ENCODE data around the gene PDSS1. TPM values are rescaled to one million over a fixed set of nuclear protein-coding genes. Genes with fewer than 3 reads are reported as not detected.

The PDSS1 gene
- total RNA-seq, 2 experiments from 2014 or later: 16.1 to 20.7 TPM

DNA sequence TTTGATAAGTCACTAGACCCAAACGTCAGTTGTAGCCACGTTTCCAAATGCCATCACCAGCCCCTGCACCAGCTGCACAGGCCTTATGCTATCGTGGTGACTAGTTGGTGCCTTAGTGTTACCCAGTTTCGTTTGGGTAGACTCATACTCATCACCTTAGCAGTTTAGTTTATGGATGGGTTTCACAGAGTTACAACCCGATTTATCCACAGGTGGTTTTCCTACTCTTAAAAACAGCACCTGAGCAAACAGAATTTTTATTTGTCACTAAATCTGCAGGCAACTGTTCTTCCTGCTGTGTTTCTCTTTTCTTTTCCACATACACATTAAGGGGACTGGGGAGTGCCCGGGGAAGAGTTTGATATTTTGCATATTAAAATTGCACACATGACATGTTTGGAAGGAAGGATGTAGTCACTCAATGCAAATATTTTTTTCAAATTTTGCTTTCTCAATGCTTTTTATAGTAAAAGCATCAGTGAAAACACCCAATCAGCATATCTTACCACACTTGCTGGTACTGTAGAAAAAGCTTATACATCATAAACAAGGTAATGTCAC, 41.6 kb downstream of the PDSS1 start:
- peaks cover 58% of the 10 kb centered on the region for H3K4me1 Mint-ChIP-seq
- intact Hi-C loops (cut with DNase I, micrococcal nuclease): loop anchor here (1.0 to 10.0 kb wide), 4 partner anchors 252 to 416 kb away; partner anchors contain the start of genes YME1L1 (in 2 of the 2), APBB1IP (in 1 of the 2) and MASTL (in 1 of the 2)
- peak overlapping the region; percentile 96 for H3K27ac Mint-ChIP-seq
- POLR2A ChIA-PET: no interaction called here
- H3K4me3 Mint-ChIP-seq: peak overlapping the region; percentile 29
- no peaks in the 10 kb centered on the region for H3K27me3 Mint-ChIP-seq
- CTCF ChIA-PET: no interaction called here
- peaks cover 76% of the 10 kb centered on the region for H3K36me3 Mint-ChIP-seq (ENCODE audit: low read depth)
- peak; percentile 60 for ATAC-seq
- DNase-seq: peak; percentile 62
- no peaks in the 10 kb centered on the region for H3K9me3 Mint-ChIP-seq (ENCODE audit: low read depth)

GRCh38 chr10:26741368-26741767, 43.9 kb downstream of the PDSS1 start:
- DNase-seq (no peak), ATAC-seq (no peak)
- Mint-ChIP-seq H3K27ac (peak overlapping the region; percentile 80), H3K4me3 (no peak overlapping the region), H3K27me3 (no peaks in the 10 kb centered on the region), H3K36me3 (ENCODE audit: low read depth) (peaks cover 73% of the 10 kb centered on the region), H3K4me1 (peaks cover 55% of the 10 kb centered on the region), H3K9me3 (ENCODE audit: low read depth) (no peaks in the 10 kb centered on the region)
- intact Hi-C loops (cut with DNase I, micrococcal nuclease): no loop called here
- POLR2A ChIA-PET: interaction anchor here (0.5 kb wide), 1 partner anchor 148 kb away, joined by 5 read pairs; no protein-coding TSS in a partner anchor
- CTCF ChIA-PET: interaction anchor here (1.5 to 3.0 kb wide), 2 partner anchors 15 to 140 kb away, joined by 3 to 15 read pairs; no protein-coding TSS in a partner anchor

- H3K9me3 Mint-ChIP-seq (ENCODE audit: low read depth): no peaks in the 10 kb centered on the region
- DNase-seq: no peak
- no peak overlapping the region for H3K4me3 Mint-ChIP-seq
- peaks cover 40% of the 10 kb centered on the region for H3K4me1 Mint-ChIP-seq
- ChIA-PET POLR2A (interaction anchor here (1.1 kb wide), 1 partner anchor 38 kb away, joined by 4 read pairs; no protein-coding TSS in a partner anchor), CTCF (interaction anchor here (0.7 to 0.9 kb wide), 2 partner anchors 17 to 118 kb away, joined by 3 read pairs; partner anchors contain the start of gene ABI1)
- ATAC-seq: no peak
- H3K27me3 Mint-ChIP-seq: no peaks in the 10 kb centered on the region
- peaks cover 64% of the 10 kb centered on the region for H3K36me3 Mint-ChIP-seq (ENCODE audit: low read depth)
- intact Hi-C loops (cut with DNase I, micrococcal nuclease): no loop called here
- peak overlapping the region; percentile 91 for H3K27ac Mint-ChIP-seq
Observed at GRCh38 chr10:26743091-26743490, 45.6 kb downstream of the PDSS1 start.

- H3K27me3 Mint-ChIP-seq: no peaks in the 10 kb centered on the region
- peaks cover 34% of the 10 kb centered on the region for H3K4me1 Mint-ChIP-seq
- DNase-seq: no peak
- H3K27ac Mint-ChIP-seq: peak overlapping the region; percentile 81
- H3K36me3 Mint-ChIP-seq (ENCODE audit: low read depth): peaks cover 65% of the 10 kb centered on the region
- ATAC-seq: no peak
- intact Hi-C loops (cut with DNase I, micrococcal nuclease): no loop called here
- ChIA-PET CTCF (interaction anchor here (0.7 to 0.9 kb wide), 2 partner anchors 18 to 117 kb away, joined by 3 read pairs; partner anchors contain the start of gene ABI1), POLR2A (interaction anchor here (1.1 kb wide), 1 partner anchor 37 kb away, joined by 4 read pairs; no protein-coding TSS in a partner anchor)
- no peak overlapping the region for H3K4me3 Mint-ChIP-seq
- H3K9me3 Mint-ChIP-seq (ENCODE audit: low read depth): no peaks in the 10 kb centered on the region
Observed at GRCh38 chr10:26743841-26744240, 46.3 kb downstream of the PDSS1 start.

DNA sequence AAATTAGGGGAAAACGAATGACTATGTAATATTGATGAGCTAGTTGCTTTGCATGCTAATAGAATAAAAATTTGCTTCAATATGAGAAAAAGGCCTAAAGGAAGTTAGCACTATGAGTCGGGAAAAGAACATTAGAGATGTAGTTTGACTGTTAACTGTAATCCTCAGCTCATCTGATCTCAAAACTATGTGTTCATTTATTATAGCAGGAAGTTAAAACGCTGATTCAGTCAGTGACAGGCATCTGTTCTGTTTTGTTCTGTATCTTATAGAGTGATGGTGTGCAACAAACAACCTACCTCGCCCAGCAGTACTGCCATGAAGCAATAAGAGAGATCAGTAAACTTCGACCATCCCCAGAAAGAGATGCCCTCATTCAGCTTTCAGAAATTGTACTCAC, 48.6 kb downstream of the PDSS1 start:
- Mint-ChIP-seq H3K4me3 (no peak overlapping the region), H3K27me3 (no peaks in the 10 kb centered on the region), H3K36me3 (ENCODE audit: low read depth) (peaks cover 48% of the 10 kb centered on the region), H3K9me3 (ENCODE audit: low read depth) (no peaks in the 10 kb centered on the region), H3K4me1 (peaks cover 21% of the 10 kb centered on the region), H3K27ac (peak overlapping the region; percentile 42)
- CTCF ChIA-PET: interaction anchor here (1.1 to 1.4 kb wide), 2 partner anchors 20 to 86 kb away, joined by 3 to 8 read pairs; no protein-coding TSS in a partner anchor
- DNase-seq (no peak), ATAC-seq (no peak)
- intact Hi-C loops (cut with DNase I, micrococcal nuclease): no loop called here
- POLR2A ChIA-PET: no interaction called here

DNA sequence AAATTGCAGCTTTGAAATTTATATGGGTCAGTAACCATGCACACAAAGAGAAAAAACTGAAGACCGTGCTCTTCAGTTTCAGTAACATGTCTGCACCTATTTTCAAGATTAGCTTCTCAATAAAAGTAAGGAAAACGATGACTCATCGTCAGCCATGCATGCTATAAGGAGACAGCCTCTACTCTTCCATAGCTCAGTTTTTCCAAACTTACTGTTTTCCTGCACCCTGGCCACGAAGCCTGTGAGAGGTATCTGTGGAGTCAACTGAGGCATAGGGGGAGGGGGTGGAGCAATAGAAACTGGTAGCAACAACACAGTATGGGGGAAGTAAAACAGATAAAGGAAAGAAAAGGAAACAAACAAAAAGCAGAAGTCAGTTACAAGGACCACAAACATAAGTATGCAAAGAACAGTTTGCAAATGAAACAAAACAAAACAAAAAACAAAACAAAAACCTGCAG, 58.0 kb downstream of the PDSS1 start:
- H3K27ac Mint-ChIP-seq: peak overlapping the region; percentile 64
- CTCF ChIA-PET: interaction anchor here (0.5 to 2.2 kb wide), 10 partner anchors 8 to 414 kb away, joined by 3 to 8 read pairs (median 3); no protein-coding TSS in a partner anchor
- POLR2A ChIA-PET: no interaction called here
- H3K27me3 Mint-ChIP-seq: no peaks in the 10 kb centered on the region
- DNase-seq: no peak
- intact Hi-C loops (cut with DNase I, micrococcal nuclease): no loop called here
- no peak overlapping the region for H3K4me3 Mint-ChIP-seq
- H3K36me3 Mint-ChIP-seq (ENCODE audit: low read depth): peaks cover 20% of the 10 kb centered on the region
- H3K9me3 Mint-ChIP-seq (ENCODE audit: low read depth): no peaks in the 10 kb centered on the region
- no peak for ATAC-seq
- peaks cover 5% of the 10 kb centered on the region for H3K4me1 Mint-ChIP-seq

DNA sequence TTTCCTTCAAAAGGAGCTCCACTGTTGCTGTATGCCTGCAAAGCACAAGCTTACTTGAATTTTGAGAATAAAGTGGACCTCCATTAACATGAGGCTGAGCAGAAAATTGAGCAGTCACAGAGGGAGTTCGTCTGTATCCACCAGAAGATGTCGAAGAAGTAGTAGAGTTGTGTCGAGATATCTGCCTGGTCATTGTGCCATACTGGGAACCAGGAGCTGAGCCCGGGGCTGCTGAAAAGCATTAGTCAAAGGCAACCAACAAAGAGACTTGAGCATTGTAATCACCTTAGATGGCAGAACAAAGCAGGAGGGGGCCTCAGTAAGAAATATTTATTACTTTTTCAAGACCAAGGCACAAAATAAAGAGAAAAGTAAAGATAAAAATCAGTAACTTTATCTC, 61.5 kb downstream of the PDSS1 start:
- no peaks in the 10 kb centered on the region for H3K27me3 Mint-ChIP-seq
- H3K9me3 Mint-ChIP-seq (ENCODE audit: low read depth): no peaks in the 10 kb centered on the region
- H3K27ac Mint-ChIP-seq: no peak overlapping the region
- DNase-seq (no peak), ATAC-seq (no peak)
- H3K4me3 Mint-ChIP-seq: no peak overlapping the region
- H3K4me1 Mint-ChIP-seq: peaks cover 7% of the 10 kb centered on the region
- POLR2A ChIA-PET: interaction anchor here (0.6 kb wide), 2 partner anchors 34 to 476 kb away, joined by 3 read pairs; no protein-coding TSS in a partner anchor
- peaks cover 25% of the 10 kb centered on the region for H3K36me3 Mint-ChIP-seq (ENCODE audit: low read depth)
- CTCF ChIA-PET: interaction anchor here (0.7 to 2.1 kb wide), 4 partner anchors 22 to 800 kb away, joined by 3 to 9 read pairs (median 3); no protein-coding TSS in a partner anchor
- intact Hi-C loops (cut with DNase I, micrococcal nuclease): no loop called here

GRCh38 chr10:26765549-26765948, 68.0 kb downstream of the PDSS1 start:
- DNase-seq (no peak), ATAC-seq (no peak)
- no peaks in the 10 kb centered on the region for H3K9me3 Mint-ChIP-seq (ENCODE audit: low read depth)
- no peak overlapping the region for H3K4me3 Mint-ChIP-seq
- ChIA-PET POLR2A (no interaction called here), CTCF (interaction anchor here (1.5 kb wide), 1 partner anchor 95 kb away, joined by 3 read pairs; the partner anchor contains the start of gene ABI1)
- H3K4me1 Mint-ChIP-seq: peaks cover 3% of the 10 kb centered on the region
- H3K27me3 Mint-ChIP-seq: no peaks in the 10 kb centered on the region
- H3K27ac Mint-ChIP-seq: no peak overlapping the region
- peaks cover 28% of the 10 kb centered on the region for H3K36me3 Mint-ChIP-seq (ENCODE audit: low read depth)
- intact Hi-C loops (cut with DNase I, micrococcal nuclease): no loop called here

- H3K27ac Mint-ChIP-seq: no peak overlapping the region
- no peak overlapping the region for H3K4me3 Mint-ChIP-seq
- ATAC-seq (no peak), DNase-seq (no peak)
- peaks cover 23% of the 10 kb centered on the region for H3K4me1 Mint-ChIP-seq
- H3K9me3 Mint-ChIP-seq (ENCODE audit: low read depth): no peaks in the 10 kb centered on the region
- POLR2A ChIA-PET: no interaction called here
- H3K36me3 Mint-ChIP-seq (ENCODE audit: low read depth): peaks cover 23% of the 10 kb centered on the region
- intact Hi-C loops (cut with DNase I, micrococcal nuclease): no loop called here
- H3K27me3 Mint-ChIP-seq: no peaks in the 10 kb centered on the region
- CTCF ChIA-PET: interaction anchor here (1.2 kb wide), 1 partner anchor 12 kb away, joined by 4 read pairs; no protein-coding TSS in a partner anchor
Observed at GRCh38 chr10:26770069-26770468, 72.6 kb downstream of the PDSS1 start.

GRCh38 chr10:26773633-26774032, 76.1 kb downstream of the PDSS1 start:
- Mint-ChIP-seq H3K4me1 (peaks cover 48% of the 10 kb centered on the region), H3K36me3 (ENCODE audit: low read depth) (peaks cover 15% of the 10 kb centered on the region), H3K27me3 (no peaks in the 10 kb centered on the region), H3K4me3 (no peak overlapping the region), H3K9me3 (ENCODE audit: low read depth) (no peaks in the 10 kb centered on the region), H3K27ac (peak overlapping the region; percentile 11)
- CTCF ChIA-PET: interaction anchor here (2.4 kb wide), 1 partner anchor 11 kb away, joined by 10 read pairs; no protein-coding TSS in a partner anchor
- ATAC-seq: no peak
- intact Hi-C loops (cut with DNase I, micrococcal nuclease): no loop called here
- DNase-seq: no peak
- POLR2A ChIA-PET: no interaction called here

DNA sequence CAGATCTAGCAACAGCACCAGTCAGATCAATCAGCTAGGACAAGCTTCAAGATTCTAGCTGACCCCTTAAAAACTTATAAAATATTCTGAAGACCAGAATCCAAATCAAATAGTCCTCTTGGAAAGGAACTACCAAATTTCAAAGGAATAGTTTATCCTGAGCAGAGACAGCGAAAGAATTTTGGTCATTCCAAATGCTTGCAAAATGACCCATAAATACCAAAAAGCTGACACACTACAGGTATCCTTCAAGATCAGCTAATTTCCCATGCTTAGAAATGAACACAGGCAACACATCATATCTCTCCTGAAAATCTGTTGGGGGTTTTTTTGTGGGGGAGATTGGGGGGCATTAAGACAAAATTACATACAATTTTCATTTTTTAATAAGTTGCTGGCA, 78.8 kb downstream of the PDSS1 start:
- no peaks in the 10 kb centered on the region for H3K27me3 Mint-ChIP-seq
- ChIA-PET POLR2A (no interaction called here), CTCF (interaction anchor here (0.7 to 2.2 kb wide), 3 partner anchors 20 to 50 kb away, joined by 3 to 8 read pairs (median 4); no protein-coding TSS in a partner anchor)
- H3K9me3 Mint-ChIP-seq (ENCODE audit: low read depth): no peaks in the 10 kb centered on the region
- peaks cover 10% of the 10 kb centered on the region for H3K36me3 Mint-ChIP-seq (ENCODE audit: low read depth)
- H3K4me3 Mint-ChIP-seq: no peak overlapping the region
- H3K4me1 Mint-ChIP-seq: peaks cover 64% of the 10 kb centered on the region
- H3K27ac Mint-ChIP-seq: no peak overlapping the region
- no peak for ATAC-seq
- intact Hi-C loops (cut with DNase I, micrococcal nuclease): no loop called here
- no peak for DNase-seq

DNA sequence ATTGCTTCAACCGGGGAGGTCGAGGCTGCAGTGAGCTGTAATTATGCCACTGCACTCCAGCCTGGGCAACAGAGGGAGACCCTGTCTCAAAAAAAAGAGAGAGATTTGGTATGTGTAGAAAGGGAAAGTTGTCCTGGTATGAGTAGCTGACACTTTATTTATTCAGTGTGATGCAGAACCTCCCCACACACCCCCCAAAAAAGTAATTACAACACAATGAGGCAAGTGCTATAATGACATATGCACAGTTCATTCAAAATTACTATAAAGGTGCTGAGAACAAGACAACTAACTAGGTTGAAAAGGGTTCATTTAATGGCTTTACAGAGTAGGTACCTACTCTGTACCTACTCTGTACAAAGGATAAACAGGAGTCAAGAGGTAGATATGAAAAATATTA, 80.2 kb downstream of the PDSS1 start:
- no peaks in the 10 kb centered on the region for H3K27me3 Mint-ChIP-seq
- intact Hi-C loops (cut with DNase I, micrococcal nuclease): no loop called here
- no peak for ATAC-seq
- DNase-seq: no peak
- CTCF ChIA-PET: no interaction called here
- no peak overlapping the region for H3K4me3 Mint-ChIP-seq
- peak overlapping the region; percentile 68 for H3K27ac Mint-ChIP-seq
- H3K36me3 Mint-ChIP-seq (ENCODE audit: low read depth): peaks cover 6% of the 10 kb centered on the region
- H3K4me1 Mint-ChIP-seq: peaks cover 74% of the 10 kb centered on the region
- POLR2A ChIA-PET: no interaction called here
- H3K9me3 Mint-ChIP-seq (ENCODE audit: low read depth): no peaks in the 10 kb centered on the region
